K562 (cell line): Measurements from ENCODE around the gene CACNA2D4. TPM values are rescaled to one million over a fixed set of nuclear protein-coding genes. Genes with fewer than 3 reads are reported as not detected.

Source experiments
- ATAC-seq: fragments of 200-7000 bp; cut with Tn5 transposase; 3 replicates; pipeline ENCODE4 v1.9.1; 2020; ENCODE audit warnings: moderate library complexity
- BruUV-seq: library from RNA; stranded (reverse); fragments of 400-500 nt; replicated peaks from 2 replicates; lab custom pipeline; 2021; lab: Mats Ljungman, UMichigan
- CTCF ChIA-PET: fragments of 300-600 bp; formaldehyde crosslinking; extraction: SDS; loops from one replicate; lab custom pipeline; 2021; ENCODE audit warnings: low intra/inter-chr PET ratio; lab: Yijun Ruan, JAX
- POLR2A ChIA-PET: fragments of 300-600, 350-650 bp; sonication (Branson Sonifier 250); formaldehyde crosslinking; extraction: SDS; loops from one replicate; lab custom pipeline; 2021; ENCODE audit warnings: antibody characterized with exemption, inconsistent platforms; lab: Yijun Ruan, JAX
- DNase-seq, 4 experiments: peaks; one replicate each; pipeline versions ENCODE4 v3.0.0 to v3.0.0-alpha.2; 2011 to 2018; ENCODE audit warnings: low spot score in 3 of 4, mixed read lengths in 3 of 4; ENCODE audit errors: extremely low read depth in 1 of 4
- FAIRE-seq: peaks from 2 replicates; lab custom pipeline; 2011; peaks lifted over from hg19 to GRCh38; lab: Jason Lieb, UNC
- H2AFZ ChIP-seq: 2 replicates; pipeline ENCODE4 v1.6.0; 2011; ENCODE audit warnings: low read depth, low read length, control low read depth, inconsistent platforms
- H3K27ac ChIP-seq: fragments of 200-600 bp; 3 replicates; pipeline ENCODE4 v1.8.0; 2011; ENCODE audit warnings: low read depth, mild to moderate bottlenecking, control low read depth, inconsistent platforms, low read length, moderate library complexity, mixed read lengths; ENCODE audit errors: extremely low read depth
- H3K27me3 ChIP-seq, 2 experiments: fragments of 300-600 bp in 1 of 2; 2 replicates in 1 of 2; 3 replicates in 1 of 2; pipeline versions ENCODE4 v1.6.0 to v1.8.0; 2011; ENCODE audit warnings: inconsistent platforms in 2 of 2, low read length in 2 of 2, mild to moderate bottlenecking in 1 of 2, mixed read lengths in 1 of 2, moderate library complexity in 1 of 2; ENCODE audit not compliant: control insufficient read depth in 2 of 2, insufficient read depth in 2 of 2
- H3K36me3 ChIP-seq: fragments of 300-600 bp; 3 replicates; pipeline ENCODE4 v1.8.0; 2011; ENCODE audit warnings: mild to moderate bottlenecking, low read length, inconsistent platforms; ENCODE audit not compliant: control insufficient read depth, insufficient read depth
- H3K4me1 ChIP-seq, 2 experiments: fragments of 200-600 bp in 1 of 2; replicated peaks in 1 of 2; 2 replicates in 1 of 2; 3 replicates in 1 of 2; pipeline versions ENCODE4 v1.5.1 to v1.8.0; 2011; ENCODE audit warnings: inconsistent platforms in 2 of 2, low read length in 2 of 2, mild to moderate bottlenecking in 1 of 2, mixed read lengths in 1 of 2, moderate library complexity in 1 of 2; ENCODE audit not compliant: control insufficient read depth in 2 of 2, insufficient read depth in 2 of 2
- H3K4me2 ChIP-seq: 2 replicates; pipeline ENCODE4 v1.6.1; 2011; ENCODE audit warnings: low read length, control low read depth, inconsistent platforms, mixed read lengths; ENCODE audit not compliant: insufficient read depth
- H3K4me3 ChIP-seq: fragments of 200-600 bp; sonication (generic), shearing (Covaris generic); 2 replicates; pipeline ENCODE4 v1.5.1; 2016; ENCODE audit warnings: control low read depth, inconsistent platforms
- H3K79me2 ChIP-seq: fragments of 200-600 bp; 3 replicates; pipeline ENCODE4 v1.8.0; 2011; ENCODE audit warnings: low read length, inconsistent platforms; ENCODE audit not compliant: control insufficient read depth, insufficient read depth
- H3K9ac ChIP-seq, 2 experiments: 2 replicates each; pipeline versions ENCODE4 v1.6.0 to v1.6.1; 2011; ENCODE audit warnings: low read depth in 2 of 2, low read length in 2 of 2, control low read depth in 1 of 2, inconsistent platforms in 1 of 2, mild to moderate bottlenecking in 1 of 2, mixed read lengths in 1 of 2; ENCODE audit not compliant: insufficient read depth in 1 of 2
- H3K9me1 ChIP-seq: one replicate; pipeline ENCODE4 v1.6.0; 2011; ENCODE audit warnings: inconsistent platforms, mild to moderate bottlenecking, low read length, moderate library complexity; ENCODE audit not compliant: control insufficient read depth, insufficient read depth
- H3K9me3 ChIP-seq: replicated peaks from 2 replicates; pipeline ENCODE4 v1.5.1; 2011; ENCODE audit warnings: low read depth, low read length, inconsistent platforms; ENCODE audit not compliant: control insufficient read depth, insufficient read depth
- H4K20me1 ChIP-seq: replicated peaks from 2 replicates; pipeline ENCODE4 v1.6.1; 2011; ENCODE audit warnings: low read length, inconsistent platforms, mixed read lengths; ENCODE audit not compliant: control insufficient read depth, insufficient read depth
- BRF1 ChIP-seq: IDR thresholded peaks from 3 replicates; pipeline ENCODE4 v1.6.1; 2011; ENCODE audit warnings: borderline replicate concordance, mild to moderate bottlenecking; ENCODE audit not compliant: insufficient read length; ENCODE audit errors: extremely low read depth
- HDAC2 ChIP-seq: fragments of 450-650 bp; IDR thresholded peaks from 2 replicates; pipeline ENCODE4 v1.6.1; 2016; ENCODE audit warnings: mild to moderate bottlenecking
- HLTF ChIP-seq: fragments of 450-650 bp; IDR thresholded peaks from 2 replicates; pipeline ENCODE4 v1.6.1; 2016
- MBD2 ChIP-seq: sonication (generic); IDR thresholded peaks from 2 replicates; pipeline ENCODE4 v1.6.1; 2016; ENCODE audit warnings: low read depth, borderline replicate concordance
- MTA3 ChIP-seq: fragments of 450-650 bp; formaldehyde crosslinking; IDR thresholded peaks from 2 replicates; pipeline ENCODE4 v1.6.1; 2017; ENCODE audit warnings: mild to moderate bottlenecking, borderline replicate concordance
- NR1H2 ChIP-seq: sonication (generic); formaldehyde crosslinking; IDR thresholded peaks from 2 replicates; pipeline ENCODE4 v1.4.0; 2020; ENCODE audit warnings: mild to moderate bottlenecking, missing genetic modification reagents
- RB1 ChIP-seq: fragments of 450-650 bp; IDR thresholded peaks from 2 replicates; pipeline ENCODE4 v1.6.1; 2017; ENCODE audit warnings: low read depth, mild to moderate bottlenecking
- RBM15 ChIP-seq: fragments of 200-400 bp; formaldehyde crosslinking; IDR thresholded peaks from 2 replicates; pipeline ENCODE4 v1.6.1; 2018; ENCODE audit warnings: mild to moderate bottlenecking, low read length, moderate library complexity; ENCODE audit not compliant: insufficient read depth
- RBM17 ChIP-seq: fragments of 200-400 bp; formaldehyde crosslinking; IDR thresholded peaks from 2 replicates; pipeline ENCODE4 v1.6.1; 2017; ENCODE audit warnings: low read depth, mild to moderate bottlenecking, low read length, borderline replicate concordance
- TOE1 ChIP-seq, 2 experiments: fragments of 450-650 bp in 1 of 2; sonication (generic) in 1 of 2; formaldehyde crosslinking in 1 of 2; IDR thresholded peaks; 2 replicates each; pipeline versions ENCODE4 v1.7.1 to v1.8.0; 2016 to 2022; ENCODE audit warnings: borderline replicate concordance in 2 of 2, mild to moderate bottlenecking in 2 of 2, antibody characterized with exemption in 1 of 2, inconsistent platforms in 1 of 2, low read depth in 1 of 2, missing genetic modification reagents in 1 of 2, moderate library complexity in 1 of 2
- TSC22D4 ChIP-seq: fragments of 450-650 bp; IDR thresholded peaks from 2 replicates; pipeline ENCODE4 v1.6.1; 2016; ENCODE audit warnings: missing genetic modification characterization, missing biosample characterization, control low read depth
- XRCC5 ChIP-seq: fragments of 200-400 bp; formaldehyde crosslinking; IDR thresholded peaks from 2 replicates; pipeline ENCODE4 v1.6.1; 2017; ENCODE audit warnings: low read depth, mild to moderate bottlenecking, low read length
- ZBTB1 ChIP-seq: sonication (generic); formaldehyde crosslinking; IDR thresholded peaks from 2 replicates; pipeline ENCODE4 v1.8.1; 2023; ENCODE audit warnings: missing genetic modification reagents, low read depth, mild to moderate bottlenecking, borderline replicate concordance
- ZNF124 ChIP-seq: sonication (generic); formaldehyde crosslinking; IDR thresholded peaks from 2 replicates; pipeline ENCODE4 v1.8.1; 2022; ENCODE audit warnings: missing genetic modification reagents
- ZNF551 ChIP-seq: fragments of 250-450 bp; sonication (Bioruptor Pico); IDR thresholded peaks from 2 replicates; pipeline ENCODE4 v1.5.0; 2021; ENCODE audit warnings: mild to moderate bottlenecking, moderate library complexity
- WGBS: fragments of 100-300 bp; shearing (Covaris generic); methylation state at CpG from one replicate; pipeline ENCODE4 v1.1.6; 2016; ENCODE audit warnings: low coverage, mixed read lengths; ENCODE audit not compliant: insufficient coverage; ENCODE audit errors: missing lambda C conversion rate; 5-methylcytosine and 5-hydroxymethylcytosine counted together
- in situ Hi-C: fragments of 300-500 bp; cut with MboI; formaldehyde crosslinking; loops from 4 replicates; pipeline ENCODE4 v1.15.0; 2018; ENCODE audit warnings: inconsistent platforms, mixed read lengths
- intact Hi-C: fragments of 100-400 bp; cut with micrococcal nuclease; formaldehyde crosslinking; loops from 2 replicates; pipeline ENCODE4 v1.14.2; 2022
- polyA plus RNA-seq, 8 experiments: library from polyadenylated mRNA; depleted of rRNA in 4 of 8; stranded (reverse) in 5 of 8; unstranded in 3 of 8; fragments of >200 nt; fragmentation: Nextera tagmentation in 2 of 8; fragmentation: Illumina TruSeq in 1 of 8; extraction: Ambion mirVana in 2 of 8; extraction: Trizol in 1 of 8; gene quantifications; 2 replicates each; pipeline versions ENCODE4 v1.2.1 to v1.2.3, GENCODE V29; 2011 to 2014; ENCODE audit warnings: inconsistent platforms in 1 of 8, missing spikeins in 1 of 8
- total RNA-seq, 7 experiments: library from RNA; depleted of rRNA in 6 of 7; stranded (reverse); fragments of >200 nt in 6 of 7; fragmentation: Illumina TruSeq in 2 of 7; extraction: Trizol in 2 of 7; gene quantifications; 2 replicates each; pipeline versions ENCODE4 v1.2.1 to v1.2.3, GENCODE V29; 2011 to 2021; ENCODE audit warnings: low replicate concordance in 1 of 7
- TF ChIP-seq, protein P1 (sequence below): fragments of 450-650 bp; formaldehyde crosslinking; IDR thresholded peaks from 2 replicates; pipeline ENCODE4 v1.4.0; 2020; ENCODE audit warnings: mild to moderate bottlenecking

Gene CACNA2D4
- total and polyA plus RNA-seq, 9 of the 15 experiments (the other 6 are each of a cell fraction or from before 2014, with no cell fraction given) = 0.04 to 0.69 (median 0.40) TPM; not detected in 3

DNA sequence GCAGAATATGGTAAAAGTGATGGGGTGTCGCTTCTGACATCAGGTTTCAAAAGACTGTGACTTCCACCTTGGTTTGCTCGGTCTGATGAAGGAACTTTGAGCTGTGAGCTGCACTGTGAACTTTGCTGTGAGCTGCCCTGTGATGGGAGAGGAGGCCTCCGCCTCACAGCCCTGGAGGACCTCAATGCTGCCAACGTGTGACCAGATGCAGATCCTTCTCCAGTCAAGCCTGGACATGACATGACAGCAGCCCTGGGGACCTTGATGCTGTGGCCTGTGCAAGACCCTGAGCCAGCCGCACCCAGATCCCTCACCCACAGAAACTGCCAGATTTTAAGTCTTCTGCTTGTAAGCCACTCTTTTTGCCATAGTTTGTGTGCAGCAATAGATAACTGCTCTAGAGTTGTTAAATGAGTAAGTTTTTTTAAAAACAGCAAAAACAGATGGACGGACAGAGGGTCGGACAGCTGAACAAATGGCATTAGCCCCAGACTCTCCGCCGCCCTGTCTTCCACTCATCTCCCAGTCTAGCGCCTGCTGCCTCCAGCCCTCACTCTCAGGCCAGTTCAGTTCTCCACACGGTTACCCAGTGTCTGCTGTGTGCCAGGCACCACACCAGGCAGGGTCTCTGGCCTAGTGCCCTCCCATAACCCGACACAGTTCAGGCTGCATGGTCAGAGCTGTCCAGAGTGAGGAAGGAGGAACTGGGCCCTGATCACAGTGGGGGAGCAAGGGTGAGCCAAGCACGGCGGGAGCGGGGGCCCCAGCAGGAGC lies 111.2 kb downstream of the CACNA2D4 start:
- Histone ChIP-seq H3K36me3 (no peaks in the 10 kb centered on the region), H3K9me3 (no peaks in the 10 kb centered on the region), H3K9ac (no peak overlapping the region; a peak in 1 of 4 replicates), H3K9me1 (no peaks in the 10 kb centered on the region), H3K4me3 (no peak overlapping the region), H3K79me2 (no peaks in the 10 kb centered on the region), H2AFZ (no peak overlapping the region), H4K20me1 (no peaks in the 10 kb centered on the region), H3K4me1 (peaks cover 23 to 37% of the 10 kb centered on the region in 2 experiments), H3K4me2 (no peak overlapping the region), H3K27ac (no peak overlapping the region), H3K27me3 (no peaks in the 10 kb centered on the region)
- DNase-seq = no peak
- POLR2A ChIA-PET = no interaction called here
- in situ Hi-C loops = no loop called here
- no TSS peak for BruUV-seq
- TF ChIP-seq XRCC5 = no peak
- TF ChIP-seq ZNF551 (CRISPR knock-in tag) = no peak
- no peak for TF ChIP-seq RB1
- no peak for TF ChIP-seq HLTF
- no peak for TF ChIP-seq BRF1
- no peak for TF ChIP-seq HDAC2
- no peak for TF ChIP-seq ZNF124
- TF ChIP-seq RBM15 = no peak
- TF ChIP-seq TOE1 (IDR thresholded peaks at IDR 0.05; ENCODE audit: borderline replicate concordance) = no peak
- no peak for TF ChIP-seq TOE1 (CRISPR knock-in tag; IDR thresholded peaks at IDR 0.05; ENCODE audit: borderline replicate concordance, low read depth)
- no peak for TF ChIP-seq ZBTB1 (CRISPR knock-in tag)
- TF ChIP-seq, protein P1, sequence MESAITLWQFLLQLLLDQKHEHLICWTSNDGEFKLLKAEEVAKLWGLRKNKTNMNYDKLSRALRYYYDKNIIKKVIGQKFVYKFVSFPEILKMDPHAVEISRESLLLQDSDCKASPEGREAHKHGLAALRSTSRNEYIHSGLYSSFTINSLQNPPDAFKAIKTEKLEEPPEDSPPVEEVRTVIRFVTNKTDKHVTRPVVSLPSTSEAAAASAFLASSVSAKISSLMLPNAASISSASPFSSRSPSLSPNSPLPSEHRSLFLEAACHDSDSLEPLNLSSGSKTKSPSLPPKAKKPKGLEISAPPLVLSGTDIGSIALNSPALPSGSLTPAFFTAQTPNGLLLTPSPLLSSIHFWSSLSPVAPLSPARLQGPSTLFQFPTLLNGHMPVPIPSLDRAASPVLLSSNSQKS (CRISPR knock-in tag) = no peak
- no peak for TF ChIP-seq MBD2
- TF ChIP-seq MTA3 = no peak
- TF ChIP-seq NR1H2 = no peak
- no peak for TF ChIP-seq RBM17
- no peak for TF ChIP-seq TSC22D4
- CTCF ChIA-PET = no interaction called here
- ATAC-seq = no peak
- WGBS = 61% methylated on average over 14 of the region's 15 CpGs
- FAIRE-seq = no peak
- intact Hi-C loops = no loop called here
